Activated naive CD4-positive, alpha-beta T cell treated with Interleukin-2 at 50 U/mL for 16 hours (primary cell): ENCODE results near the gene SBDS.
"Not testable (repeated sequence)": the region's sequence is repeated elsewhere in the genome, so short reads cannot be mapped to it uniquely, and the experiment has no call there.

ENCODE experiments used
- DNase-seq: peaks from one replicate; pipeline ENCODE4 v3.0.0-alpha.2; 2020

SBDS gene

GRCh38 chr7:66995050-66995776 lies at the start of gene SBDS:
SBDS (minus strand) TSS chr7:66995586; CDS start chr7:66995417, 169 bp downstream.
- peak; percentile 95 for DNase-seq

GRCh38 chr7:67043559-67043930 lies 48.2 kb upstream of the SBDS start:
- not testable (repeated sequence) for DNase-seq

GRCh38 chr7:67042781-67043558 lies 47.6 kb upstream of the SBDS start:
- not testable (repeated sequence) for DNase-seq

- not testable (repeated sequence) for DNase-seq
Measured at GRCh38 chr7:67040832-67041231, 45.4 kb upstream of the SBDS start.

- DNase-seq, result not testable (repeated sequence)
Measured at GRCh38 chr7:67036432-67037395, 41.3 kb upstream of the SBDS start.

- no peak for DNase-seq
Measured at GRCh38 chr7:67033251-67033650, 37.9 kb upstream of the SBDS start.

GRCh38 chr7:67031685-67032084 lies 36.3 kb upstream of the SBDS start:
- not testable (repeated sequence) for DNase-seq

GRCh38 chr7:67025459-67025858 lies 30.1 kb upstream of the SBDS start:
- not testable (repeated sequence) for DNase-seq

- DNase-seq, result no peak
Measured at GRCh38 chr7:67022511-67022910, 27.1 kb upstream of the SBDS start.

- no peak for DNase-seq
Measured at GRCh38 chr7:67021260-67021659, 25.9 kb upstream of the SBDS start.

- no peak for DNase-seq
Measured at GRCh38 chr7:67019562-67020390, 24.4 kb upstream of the SBDS start.

GRCh38 chr7:67018940-67019339 lies 23.6 kb upstream of the SBDS start:
- DNase-seq, result no peak

GRCh38 chr7:67017971-67018370 lies 22.6 kb upstream of the SBDS start:
- DNase-seq, result not testable (repeated sequence)

GRCh38 chr7:67014076-67014622 lies 18.8 kb upstream of the SBDS start:
- not testable (repeated sequence) for DNase-seq

GRCh38 chr7:67009677-67010076 lies 14.3 kb upstream of the SBDS start:
- not testable (repeated sequence) for DNase-seq

GRCh38 chr7:67008260-67008659 lies 12.9 kb upstream of the SBDS start:
- DNase-seq, result no peak

GRCh38 chr7:67006965-67007364 lies 11.6 kb upstream of the SBDS start:
- DNase-seq, result no peak

- not testable (repeated sequence) for DNase-seq
Measured at GRCh38 chr7:67004145-67004544, 8.8 kb upstream of the SBDS start.

GRCh38 chr7:67000601-67001258 lies 5.3 kb upstream of the SBDS start:
- not testable (repeated sequence) for DNase-seq

- peak; percentile 99 for DNase-seq
Measured at GRCh38 chr7:66996444-66997191, 1.2 kb upstream of the SBDS start, which contains the start of gene TYW1. TYW1 (plus strand) TSS chr7:66996833; CDS start chr7:66996979, 146 bp downstream.
